Natural killer cell (primary cell): Measurements from ENCODE around the gene ASIC2. TPM values are rescaled to one million over a fixed set of nuclear protein-coding genes. Genes with fewer than 3 reads are reported as not detected.

ENCODE experiments used
- ATAC-seq, 3 donors: fragments of 150-1000 bp in 2 of 3; fragments of 200-7000 bp in 1 of 3; cut with Tn5 transposase; 1 replicate in 1 of 3; 2 replicates in 2 of 3; pipeline ENCODE4 v1.10.0; 2021; ENCODE audit warnings: mild to moderate bottlenecking in 2 of 3, moderate library complexity in 2 of 3
- DNase-seq, 2 donors: peaks; one replicate each; pipeline versions ENCODE4 v3.0.0 to v3.0.0-alpha.2; 2013 to 2021; ENCODE audit warnings: mixed read lengths in 1 of 2
- H3K27ac ChIP-seq: one replicate; pipeline ENCODE4 v1.5.1; 2013; ENCODE audit warnings: mild to moderate bottlenecking, low read length
- H3K27me3 ChIP-seq: one replicate; pipeline ENCODE4 v1.6.1; 2013; ENCODE audit warnings: low read length; ENCODE audit not compliant: control insufficient read depth, insufficient read depth
- H3K36me3 ChIP-seq: one replicate; pipeline ENCODE4 v1.6.1; 2013; ENCODE audit warnings: low read length; ENCODE audit not compliant: control insufficient read depth, insufficient read depth
- H3K4me1 ChIP-seq: one replicate; pipeline ENCODE4 v1.6.1; 2013; ENCODE audit warnings: low read length; ENCODE audit not compliant: control insufficient read depth, insufficient read depth
- H3K4me3 ChIP-seq: one replicate; pipeline ENCODE4 v1.5.1; 2013; ENCODE audit warnings: low read length
- H3K9me3 ChIP-seq: one replicate; pipeline ENCODE4 v1.6.1; 2013; ENCODE audit warnings: low read length; ENCODE audit not compliant: control insufficient read depth, insufficient read depth
- H3K27ac Mint-ChIP-seq, 2 donors: one replicate each; pipeline ENCODE4 v1.8.0; 2022; ENCODE audit warnings: mild to moderate bottlenecking in 2 of 2, mixed read lengths in 2 of 2, moderate library complexity in 1 of 2
- H3K27me3 Mint-ChIP-seq, 2 donors: one replicate each; pipeline ENCODE4 v1.8.0; 2022; ENCODE audit warnings: low read depth in 2 of 2, mixed read lengths in 2 of 2
- H3K36me3 Mint-ChIP-seq: one replicate; pipeline ENCODE4 v1.8.0; 2022; ENCODE audit warnings: mixed read lengths
- H3K4me1 Mint-ChIP-seq, 2 donors: one replicate each; pipeline ENCODE4 v1.8.0; 2022; ENCODE audit warnings: mixed read lengths in 2 of 2
- H3K4me3 Mint-ChIP-seq: one replicate; pipeline ENCODE4 v1.8.0; 2022; ENCODE audit warnings: mild to moderate bottlenecking, moderate library complexity, mixed read lengths
- H3K9me3 Mint-ChIP-seq, 2 donors: one replicate each; pipeline ENCODE4 v1.8.0; 2022; ENCODE audit warnings: mixed read lengths in 2 of 2
- CTCF ChIP-seq: fragments of 200-600 bp; IDR thresholded peaks from one replicate; pipeline ENCODE4 v1.8.0; 2022; ENCODE audit warnings: antibody characterized with exemption
- WGBS: methylation state at CpG from one replicate; pipeline ENCODE4 v1.1.7; 2013; ENCODE audit warnings: missing lambda C conversion rate; ENCODE audit not compliant: insufficient coverage; 5-methylcytosine and 5-hydroxymethylcytosine counted together
- intact Hi-C: fragments of 100-400 bp; cut with micrococcal nuclease; formaldehyde crosslinking; loops from one replicate; pipeline ENCODE4 v1.14.2; 2022
- total RNA-seq, 4 donors: library from RNA; stranded (reverse); fragments of 120-200 nt in 1 of 4; gene quantifications; one replicate each; pipeline versions ENCODE4 v1.2.3 to v1.2.4, GENCODE V29; 2013 to 2022

Gene ASIC2
- total RNA-seq, 3 donors from 2014 or later (not counting 1 experiment from before 2014, with no cell fraction given), result not detected

DNA sequence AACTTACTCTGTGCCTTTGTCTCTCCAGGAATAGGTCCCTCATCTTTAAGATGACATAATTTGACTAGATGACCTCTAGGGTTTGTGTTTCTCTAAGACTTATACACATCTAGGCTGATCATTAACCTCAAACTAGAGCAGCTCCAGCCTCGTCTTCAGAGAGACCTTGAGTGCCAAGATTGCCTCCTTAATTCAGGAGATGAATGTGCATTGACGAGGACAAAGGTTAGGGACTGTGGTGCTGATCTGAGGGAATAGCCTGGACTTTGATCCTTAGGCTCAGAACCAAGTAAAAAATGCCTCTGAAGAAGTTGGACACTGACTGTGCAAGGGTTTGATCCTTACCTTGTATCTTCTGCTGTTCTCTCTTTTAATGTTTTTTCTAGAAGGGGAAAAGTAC, 17.2 kb upstream of the ASIC2 start:
- Histone ChIP-seq H3K9me3 (no peaks in the 10 kb centered on the region), H3K36me3 (no peaks in the 10 kb centered on the region), H3K27ac (no peak overlapping the region), H3K27me3 (no peaks in the 10 kb centered on the region), H3K4me3 (no peak overlapping the region), H3K4me1 (no peaks in the 10 kb centered on the region)
- no peak for ATAC-seq
- Mint-ChIP-seq H3K36me3 (no peaks in the 10 kb centered on the region), H3K4me1 (no peaks in the 10 kb centered on the region), H3K27ac (no peak overlapping the region), H3K4me3 (no peak overlapping the region), H3K9me3 (no peaks in the 10 kb centered on the region), H3K27me3 (peaks cover 21 to 28% of the 10 kb centered on the region in 2 donors)
- TF ChIP-seq CTCF, result no peak
- intact Hi-C loops, result no loop called here
- 80% methylated on average over 2 of the region's 2 CpGs for WGBS
- no peak for DNase-seq

- TF ChIP-seq CTCF, result no peak
These were observed 10.2 kb upstream of the ASIC2 start for GRCh38 chr17:33303254-33303653.

GRCh38 chr17:33302394-33302793, 9.3 kb upstream of the ASIC2 start:
- no peak for TF ChIP-seq CTCF
- H3K4me3 Mint-ChIP-seq, result no peak overlapping the region
- no peaks in the 10 kb centered on the region for H3K36me3 Mint-ChIP-seq
- Histone ChIP-seq H3K9me3 (no peaks in the 10 kb centered on the region), H3K36me3 (no peaks in the 10 kb centered on the region), H3K27ac (no peak overlapping the region), H3K27me3 (no peaks in the 10 kb centered on the region), H3K4me1 (no peaks in the 10 kb centered on the region), H3K4me3 (no peak overlapping the region)
- H3K27ac Mint-ChIP-seq, result no peak overlapping the region
- intact Hi-C loops, result no loop called here
- no peak for ATAC-seq
- no peaks in the 10 kb centered on the region for H3K9me3 Mint-ChIP-seq
- H3K4me1 Mint-ChIP-seq, result peaks cover 10 to 14% of the 10 kb centered on the region in 2 donors
- peaks cover 19 to 44% of the 10 kb centered on the region in 2 donors for H3K27me3 Mint-ChIP-seq
- no peak for DNase-seq

More at GRCh38 chr17:33303254-33303653, 10.2 kb upstream of the ASIC2 start:
- DNase-seq, result no peak
- Histone ChIP-seq H3K36me3 (no peaks in the 10 kb centered on the region), H3K27me3 (no peaks in the 10 kb centered on the region), H3K4me3 (no peak overlapping the region), H3K9me3 (no peaks in the 10 kb centered on the region), H3K27ac (no peak overlapping the region), H3K4me1 (no peaks in the 10 kb centered on the region)
- 34% methylated on average over 5 of the region's 5 CpGs for WGBS
- Mint-ChIP-seq H3K27ac (no peak overlapping the region), H3K4me1 (peaks cover 10 to 14% of the 10 kb centered on the region in 2 donors), H3K36me3 (no peaks in the 10 kb centered on the region), H3K4me3 (no peak overlapping the region), H3K27me3 (peaks cover 18 to 48% of the 10 kb centered on the region in 2 donors), H3K9me3 (no peaks in the 10 kb centered on the region)
- intact Hi-C loops, result no loop called here
- ATAC-seq, result no peak

DNA sequence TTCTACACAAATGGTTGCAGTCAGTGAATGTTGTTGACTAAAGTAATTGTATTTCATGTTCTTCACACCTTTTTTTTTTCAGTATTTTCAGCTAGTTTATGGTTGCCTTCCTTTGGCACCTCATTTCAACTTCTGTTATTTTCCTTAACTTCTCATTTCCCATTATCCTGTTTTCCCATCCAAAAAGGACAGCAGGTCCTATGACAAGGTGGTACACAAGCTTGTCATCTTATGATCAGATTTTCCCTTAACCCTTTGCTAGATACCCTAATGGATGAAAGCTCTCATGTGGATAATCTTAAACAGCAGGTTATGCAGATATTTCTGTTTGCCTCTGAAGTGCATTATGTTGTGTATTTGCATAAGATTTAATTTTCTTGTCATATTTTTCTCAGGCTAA, 7.1 kb upstream of the ASIC2 start:
- Mint-ChIP-seq H3K4me1 (peaks cover 10 to 14% of the 10 kb centered on the region in 2 donors), H3K9me3 (no peaks in the 10 kb centered on the region), H3K27me3 (peaks cover 21 to 48% of the 10 kb centered on the region in 2 donors), H3K36me3 (no peaks in the 10 kb centered on the region), H3K4me3 (no peak overlapping the region), H3K27ac (no peak overlapping the region)
- intact Hi-C loops, result no loop called here
- ATAC-seq (no peak), DNase-seq (no peak)
- Histone ChIP-seq H3K4me1 (no peaks in the 10 kb centered on the region), H3K36me3 (no peaks in the 10 kb centered on the region), H3K4me3 (no peak overlapping the region), H3K27ac (no peak overlapping the region), H3K27me3 (peaks cover 1% of the 10 kb centered on the region), H3K9me3 (no peaks in the 10 kb centered on the region)
- no peak for TF ChIP-seq CTCF
